ENCODE measurements around the gene PRM1. TPM values are rescaled to one million over a fixed set of nuclear protein-coding genes. Genes with fewer than 3 reads are reported as not detected.
"Not testable (repeated sequence)": the region's sequence is repeated elsewhere in the genome, so short reads cannot be mapped to it uniquely, and the experiment has no call there.

The PRM1 gene
- total RNA-seq, 2 experiments from 2014 or later = not detected

- Mint-ChIP-seq H3K9me3 (ENCODE audit: low read depth) (no peaks in the 10 kb centered on the region), H3K36me3 (peaks cover 1% of the 10 kb centered on the region), H3K4me1 (peaks cover 23% of the 10 kb centered on the region), H3K27me3 (peaks cover 49% of the 10 kb centered on the region), H3K4me3 (no peak overlapping the region), H3K27ac (no peak overlapping the region)
- CTCF ChIA-PET = interaction anchor here (0.9 to 3.0 kb wide), 10 partner anchors 13 to 98 kb away, joined by 3 to 21 read pairs (median 6); partner anchors contain the start of gene SOCS1
- ATAC-seq = no peak
- DNase-seq = no peak
Measured at GRCh38 chr16:11298143-11298900, 17.2 kb upstream of the PRM1 start.

GRCh38 chr16:11297492-11298142, 16.5 kb upstream of the PRM1 start:
- CTCF ChIA-PET = interaction anchor here (0.9 to 3.0 kb wide), 14 partner anchors 13 to 340 kb away, joined by 3 to 21 read pairs (median 5); partner anchors contain the start of gene SOCS1

GRCh38 chr16:11296706-11297491, 15.8 kb upstream of the PRM1 start:
- H3K27me3 Mint-ChIP-seq = peaks cover 46% of the 10 kb centered on the region
- peaks cover 1% of the 10 kb centered on the region for H3K36me3 Mint-ChIP-seq
- peak overlapping the region; percentile 43 for H3K4me3 Mint-ChIP-seq
- no peak overlapping the region for H3K27ac Mint-ChIP-seq
- DNase-seq (no peak), ATAC-seq (peak; percentile 12)
- CTCF ChIA-PET = interaction anchor here (1.0 to 3.0 kb wide), 13 partner anchors 13 to 339 kb away, joined by 3 to 21 read pairs (median 5); partner anchors contain the start of gene SOCS1
- H3K4me1 Mint-ChIP-seq = peaks cover 23% of the 10 kb centered on the region
- H3K9me3 Mint-ChIP-seq (ENCODE audit: low read depth) = no peaks in the 10 kb centered on the region

More at GRCh38 chr16:11297492-11298142, 16.5 kb upstream of the PRM1 start:
- Mint-ChIP-seq H3K4me3 (peak overlapping the region; percentile 43), H3K9me3 (ENCODE audit: low read depth) (no peaks in the 10 kb centered on the region), H3K4me1 (peaks cover 23% of the 10 kb centered on the region), H3K27me3 (peaks cover 51% of the 10 kb centered on the region), H3K36me3 (peaks cover 1% of the 10 kb centered on the region), H3K27ac (peak overlapping the region; percentile 52)
- peak; percentile 85 for ATAC-seq
- peak; percentile 88 for DNase-seq

GRCh38 chr16:11296351-11296705, 15.2 kb upstream of the PRM1 start:
- DNase-seq (no peak), ATAC-seq (no peak)
- CTCF ChIA-PET = interaction anchor here (1.0 to 2.1 kb wide), 4 partner anchors 60 to 338 kb away, joined by 3 to 7 read pairs (median 4); no protein-coding TSS in a partner anchor
- Mint-ChIP-seq H3K4me3 (no peak overlapping the region), H3K27ac (no peak overlapping the region), H3K9me3 (ENCODE audit: low read depth) (no peaks in the 10 kb centered on the region), H3K36me3 (peaks cover 1% of the 10 kb centered on the region), H3K4me1 (peaks cover 23% of the 10 kb centered on the region), H3K27me3 (peaks cover 49% of the 10 kb centered on the region)

GRCh38 chr16:11295672-11296071, 14.5 kb upstream of the PRM1 start:
- Mint-ChIP-seq H3K27me3 (peaks cover 51% of the 10 kb centered on the region), H3K9me3 (ENCODE audit: low read depth) (no peaks in the 10 kb centered on the region), H3K4me3 (no peak overlapping the region), H3K4me1 (peaks cover 23% of the 10 kb centered on the region), H3K36me3 (peaks cover 1% of the 10 kb centered on the region), H3K27ac (no peak overlapping the region)
- ATAC-seq = no peak
- DNase-seq = no peak
- CTCF ChIA-PET = no interaction called here

GRCh38 chr16:11292076-11292748, 11.1 kb upstream of the PRM1 start:
- H3K27ac Mint-ChIP-seq = no peak overlapping the region
- CTCF ChIA-PET = no interaction called here
- ATAC-seq (no peak), DNase-seq (no peak)
- H3K27me3 Mint-ChIP-seq = peaks cover 68% of the 10 kb centered on the region
- H3K4me3 Mint-ChIP-seq = no peak overlapping the region
- H3K4me1 Mint-ChIP-seq = peaks cover 10% of the 10 kb centered on the region
- H3K9me3 Mint-ChIP-seq (ENCODE audit: low read depth) = no peaks in the 10 kb centered on the region
- no peaks in the 10 kb centered on the region for H3K36me3 Mint-ChIP-seq

- DNase-seq (no peak), ATAC-seq (no peak)
- Mint-ChIP-seq H3K4me1 (peaks cover 5% of the 10 kb centered on the region), H3K27ac (no peak overlapping the region), H3K4me3 (no peak overlapping the region), H3K9me3 (ENCODE audit: low read depth) (no peaks in the 10 kb centered on the region), H3K27me3 (peaks cover 69% of the 10 kb centered on the region), H3K36me3 (no peaks in the 10 kb centered on the region)
- CTCF ChIA-PET = no interaction called here
Measured at GRCh38 chr16:11291091-11291703, 10.1 kb upstream of the PRM1 start.

- DNase-seq (no peak), ATAC-seq (no peak)
- CTCF ChIA-PET = no interaction called here
- peaks cover 77% of the 10 kb centered on the region for H3K27me3 Mint-ChIP-seq
- H3K9me3 Mint-ChIP-seq (ENCODE audit: low read depth) = no peaks in the 10 kb centered on the region
- no peak overlapping the region for H3K4me3 Mint-ChIP-seq
- H3K27ac Mint-ChIP-seq = no peak overlapping the region
- H3K36me3 Mint-ChIP-seq = no peaks in the 10 kb centered on the region
- peaks cover 5% of the 10 kb centered on the region for H3K4me1 Mint-ChIP-seq
Measured at GRCh38 chr16:11290102-11290893, 9.2 kb upstream of the PRM1 start.

GRCh38 chr16:11289696-11290095, 8.6 kb upstream of the PRM1 start:
- H3K4me3 Mint-ChIP-seq; CTCF ChIA-PET; ATAC-seq; H3K36me3 Mint-ChIP-seq; DNase-seq; H3K27ac Mint-ChIP-seq; H3K9me3 Mint-ChIP-seq (ENCODE audit: low read depth); H3K4me1 Mint-ChIP-seq: not testable (repeated sequence)
- peaks cover 73% of the 10 kb centered on the region for H3K27me3 Mint-ChIP-seq

GRCh38 chr16:11289202-11289601, 8.1 kb upstream of the PRM1 start:
- H3K36me3 Mint-ChIP-seq = no peaks in the 10 kb centered on the region
- no peak overlapping the region for H3K27ac Mint-ChIP-seq
- peaks cover 70% of the 10 kb centered on the region for H3K27me3 Mint-ChIP-seq
- H3K4me1 Mint-ChIP-seq = peaks cover 5% of the 10 kb centered on the region
- no peak overlapping the region for H3K4me3 Mint-ChIP-seq
- DNase-seq (no peak), ATAC-seq (no peak)
- CTCF ChIA-PET = no interaction called here
- H3K9me3 Mint-ChIP-seq (ENCODE audit: low read depth) = no peaks in the 10 kb centered on the region

- CTCF ChIA-PET = interaction anchor here (1.2 kb wide), 1 partner anchor 69 kb away, joined by 4 read pairs; no protein-coding TSS in a partner anchor
- no peak for DNase-seq
- Mint-ChIP-seq H3K9me3 (ENCODE audit: low read depth) (no peaks in the 10 kb centered on the region), H3K27me3 (peaks cover 60% of the 10 kb centered on the region), H3K27ac (no peak overlapping the region), H3K36me3 (no peaks in the 10 kb centered on the region), H3K4me1 (peaks cover 5% of the 10 kb centered on the region), H3K4me3 (no peak overlapping the region)
- no peak for ATAC-seq
Measured at GRCh38 chr16:11285842-11286241, 4.7 kb upstream of the PRM1 start.

GRCh38 chr16:11283820-11284248, 2.7 kb upstream of the PRM1 start:
- Mint-ChIP-seq H3K27me3 (peaks cover 58% of the 10 kb centered on the region), H3K4me1 (peaks cover 6% of the 10 kb centered on the region), H3K4me3 (no peak overlapping the region), H3K36me3 (no peaks in the 10 kb centered on the region), H3K9me3 (ENCODE audit: low read depth) (no peaks in the 10 kb centered on the region), H3K27ac (no peak overlapping the region)
- CTCF ChIA-PET = interaction anchor here (0.9 to 1.2 kb wide), 2 partner anchors 14 to 89 kb away, joined by 3 to 4 read pairs; no protein-coding TSS in a partner anchor
- no peak for DNase-seq
- ATAC-seq = no peak

Data from activated CD8-positive, alpha-beta memory T cell treated with anti-CD3 and anti-CD28 coated beads, Interleukin-2, amount 10 ng/mL, durations not matched to agents 7 days and 5 days (primary cell).